HS-5 (cell line): ENCODE data around the gene CCL26.
A peak's percentile ranks its signal among the peaks of the same experiment; 100 is the strongest.
"Not testable (repeated sequence)": the region's sequence is repeated elsewhere in the genome, so short reads cannot be mapped to it uniquely, and the experiment has no call there.

ENCODE experiments used
- DNase-seq: peaks from one replicate; pipeline ENCODE4 v3.0.0-alpha.2; 2012; ENCODE audit warnings: low read depth

CCL26 gene

DNA sequence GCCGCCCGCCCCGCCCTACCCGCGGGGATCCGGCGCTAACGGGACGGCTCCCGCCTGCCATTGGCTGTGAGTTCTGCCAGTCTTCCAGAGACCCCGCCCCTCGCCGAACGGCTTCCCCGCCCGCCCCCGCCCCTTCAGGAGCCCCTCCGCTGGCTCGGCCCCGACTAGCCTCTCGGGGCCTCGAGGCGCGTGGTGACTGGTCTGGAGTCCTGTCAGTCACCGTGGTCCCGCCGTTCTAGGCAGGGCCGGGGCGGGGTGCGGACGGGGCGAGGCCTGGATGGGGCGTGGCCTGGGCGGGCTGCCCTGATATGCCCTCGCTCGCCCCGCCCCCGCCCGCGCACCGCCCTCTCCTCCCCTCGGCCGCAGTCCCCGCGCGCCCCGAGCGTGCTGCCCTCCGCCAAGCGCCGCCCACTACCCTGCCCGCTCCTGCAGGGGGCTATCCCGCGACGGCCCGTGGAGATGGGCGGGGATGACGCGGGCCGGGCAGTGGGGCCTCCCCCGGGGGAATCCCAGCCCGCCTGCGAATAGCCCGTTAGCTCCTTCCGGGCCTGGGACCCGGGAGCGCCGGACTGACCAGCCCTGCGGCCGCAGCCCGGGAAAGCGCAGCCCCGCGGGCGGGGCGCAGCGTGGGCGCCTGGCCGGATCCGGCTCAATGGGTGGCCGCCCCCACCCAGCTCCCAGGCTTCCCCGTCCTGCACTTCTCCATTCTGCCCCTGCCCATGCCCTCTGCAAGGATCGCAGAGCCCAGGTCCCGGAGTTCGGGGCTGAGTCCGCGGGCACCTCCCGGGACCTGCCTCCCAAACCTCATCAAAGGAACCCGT is 32.8 kb downstream of the CCL26 start:
- peak; percentile 87 for DNase-seq

DNA sequence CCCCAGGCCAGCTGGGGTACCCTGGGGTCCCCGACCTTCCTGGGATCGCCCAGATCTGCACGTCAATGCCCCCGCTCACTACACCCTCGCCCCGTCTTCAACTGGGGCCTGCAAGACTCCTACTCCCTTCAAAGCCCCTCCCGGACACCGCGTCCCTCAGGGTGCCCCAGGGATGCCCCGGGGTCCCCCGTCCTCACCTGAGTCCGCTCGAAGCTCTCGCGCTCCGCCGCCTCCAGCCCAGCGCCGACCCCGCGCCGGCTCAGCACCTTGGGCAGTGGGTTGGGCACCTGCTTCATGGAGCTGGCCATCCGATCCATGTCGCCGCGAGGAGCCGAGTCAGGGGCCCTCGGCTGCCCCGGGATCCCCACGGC is 33.4 kb downstream of the CCL26 start, which contains the start of gene HIP1:
Gene HIP1, minus strand, starts transcription at position 338 of the 371 bp plus-strand sequence. Its CDS starts 21 bp downstream, at position 317.
- no peak for DNase-seq

DNA sequence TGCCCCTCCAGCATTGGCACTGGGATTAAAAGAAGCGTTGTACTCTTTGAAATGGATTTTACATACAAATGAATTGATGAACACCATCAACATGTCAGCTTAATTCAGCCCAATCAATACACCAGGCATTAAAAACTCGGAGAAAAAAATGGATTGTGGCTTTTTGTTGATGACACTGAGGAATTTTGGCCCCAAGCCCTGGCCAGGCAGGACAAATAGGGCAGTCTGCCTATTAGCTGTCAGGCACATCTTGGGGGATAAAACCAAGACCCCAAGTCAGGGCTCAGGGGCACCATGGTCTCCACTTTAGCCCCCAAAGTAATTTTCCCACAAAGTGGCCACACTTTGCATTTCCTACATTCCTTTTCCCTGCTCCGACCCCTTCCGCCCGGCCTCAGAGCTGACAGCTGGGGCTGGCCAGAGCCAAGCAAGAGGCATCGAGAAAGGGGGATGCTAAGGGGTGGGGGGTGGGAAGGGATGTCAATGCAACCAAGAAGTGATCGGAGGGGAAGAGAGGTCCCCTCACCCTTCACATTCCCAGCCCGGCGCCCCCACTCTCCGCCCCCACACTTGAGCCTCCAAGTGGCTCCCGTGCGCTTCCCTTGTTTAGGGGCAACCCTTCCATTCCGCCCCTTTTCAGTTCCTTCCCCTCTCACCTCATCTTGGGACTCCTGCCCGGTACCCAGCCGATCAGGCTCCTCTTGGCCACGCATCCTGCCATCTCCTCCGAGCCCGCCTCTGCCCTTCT is 34.0 kb downstream of the CCL26 start:
- no peak for DNase-seq

DNA sequence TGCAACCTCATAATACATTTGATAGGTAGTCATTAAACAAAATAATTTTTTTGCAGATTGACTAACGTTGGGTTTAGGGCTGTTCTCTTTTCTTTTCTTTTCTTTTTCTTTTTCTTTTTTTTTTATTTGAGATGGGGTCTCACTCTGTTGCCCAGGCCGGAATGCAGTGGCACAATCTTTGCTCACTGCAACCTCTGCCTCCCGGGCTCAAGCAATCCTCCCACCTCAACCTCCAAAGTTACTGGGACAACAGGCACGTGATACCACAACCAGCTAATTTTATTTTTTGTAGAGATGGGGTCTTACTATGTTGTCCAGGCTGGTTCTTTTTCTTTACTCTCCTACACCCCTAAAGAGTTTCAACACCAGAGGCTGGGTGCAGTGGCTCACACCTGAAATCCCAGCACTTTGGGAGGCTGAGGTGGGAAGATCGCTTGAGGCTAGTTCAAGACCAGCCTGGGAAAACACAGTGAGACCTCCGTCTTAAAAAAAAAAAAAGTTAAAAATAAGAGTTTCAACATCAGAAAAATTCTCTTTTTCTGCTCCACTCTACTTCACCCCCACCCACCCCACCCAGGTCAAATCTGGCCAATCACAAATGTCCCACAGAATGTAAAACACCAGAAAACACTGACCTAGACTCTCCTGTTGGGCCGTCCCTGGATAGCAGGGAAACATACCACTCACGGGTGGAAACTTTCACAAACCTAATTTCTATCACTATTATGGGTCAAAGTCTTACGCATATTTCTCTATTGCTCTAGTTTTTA is 36.2 kb downstream of the CCL26 start:
- DNase-seq: no peak

DNA sequence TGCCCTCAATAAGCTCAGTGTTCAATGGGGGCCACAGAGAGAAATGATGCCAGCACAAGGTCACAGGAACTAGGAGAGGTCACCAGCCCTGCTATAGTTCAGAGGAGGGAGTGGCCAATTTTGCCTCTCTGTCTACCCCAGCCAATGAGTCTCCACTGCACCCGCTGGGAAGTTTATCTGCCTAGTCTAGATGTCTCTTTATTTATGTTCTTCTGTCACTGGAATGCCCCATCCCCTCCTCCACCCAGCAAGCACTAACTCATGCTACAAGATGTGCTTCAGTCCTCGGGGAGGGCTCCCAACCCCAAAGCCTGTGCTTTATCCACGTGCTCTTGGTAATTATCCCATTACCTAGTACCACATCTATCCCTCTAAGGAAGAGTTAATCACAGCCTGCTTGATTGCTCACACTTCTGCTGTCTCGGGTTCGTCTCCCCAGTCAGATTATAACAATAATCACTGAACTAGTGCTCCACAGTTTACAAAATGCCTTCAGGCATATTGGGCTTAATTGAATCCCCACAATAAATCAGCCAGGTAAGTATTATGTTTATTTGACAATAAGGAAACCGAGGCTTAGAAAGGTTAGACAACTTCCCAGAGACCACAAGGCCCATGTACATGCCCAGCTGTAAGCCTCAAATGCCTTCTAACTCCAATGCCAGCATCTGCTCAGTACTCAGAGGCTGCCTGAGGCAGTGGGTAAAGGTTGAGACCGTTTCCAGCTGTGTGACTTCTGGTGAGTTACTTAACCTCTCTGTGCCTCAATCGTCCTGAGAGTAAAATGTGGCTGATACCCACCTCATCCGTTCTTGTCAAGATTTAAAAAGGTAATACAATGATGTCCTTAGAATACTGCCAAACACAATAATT is 37.2 kb downstream of the CCL26 start:
- no peak for DNase-seq

DNA sequence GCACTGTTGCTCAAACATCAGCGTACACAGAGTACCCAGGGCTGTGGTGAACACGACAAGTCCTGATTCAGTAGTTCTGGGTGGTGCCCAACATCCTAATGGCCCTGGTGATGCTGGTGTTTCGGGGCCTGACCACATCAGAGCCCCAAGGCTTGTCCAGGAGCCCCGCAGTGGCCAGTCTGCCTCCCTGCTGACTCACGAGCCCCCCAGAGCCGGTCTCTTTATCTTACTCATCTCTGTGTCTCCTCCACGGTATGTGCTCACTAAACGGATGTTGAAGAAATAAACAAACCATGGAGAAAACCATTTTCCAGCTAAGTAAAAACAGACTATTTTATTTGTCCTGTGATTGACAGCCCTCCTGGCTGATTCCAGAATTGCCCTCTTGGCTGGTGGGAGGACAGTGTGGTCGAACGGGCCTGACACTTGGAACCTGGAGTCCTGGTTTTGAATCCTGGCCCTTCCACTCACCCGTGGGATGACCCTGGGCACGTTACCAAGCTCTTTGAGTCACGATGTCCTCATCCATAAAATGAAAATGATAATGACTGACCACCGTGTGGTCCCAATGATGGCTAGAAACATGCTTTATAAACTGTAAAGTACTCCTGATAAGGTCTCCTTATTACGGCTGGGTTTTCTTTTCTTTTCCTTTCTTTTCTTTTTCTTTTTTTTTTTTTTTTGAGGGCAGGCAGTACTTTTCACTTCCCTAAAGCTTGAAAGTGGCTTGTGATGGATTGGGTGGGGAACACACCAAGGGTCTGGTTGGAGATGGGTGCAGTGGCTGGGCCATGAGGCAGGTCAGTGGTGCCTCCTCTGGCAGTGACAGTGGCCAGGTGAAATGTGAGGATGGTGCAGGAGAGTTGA is 39.0 kb downstream of the CCL26 start:
- peak; percentile 93 for DNase-seq

DNA sequence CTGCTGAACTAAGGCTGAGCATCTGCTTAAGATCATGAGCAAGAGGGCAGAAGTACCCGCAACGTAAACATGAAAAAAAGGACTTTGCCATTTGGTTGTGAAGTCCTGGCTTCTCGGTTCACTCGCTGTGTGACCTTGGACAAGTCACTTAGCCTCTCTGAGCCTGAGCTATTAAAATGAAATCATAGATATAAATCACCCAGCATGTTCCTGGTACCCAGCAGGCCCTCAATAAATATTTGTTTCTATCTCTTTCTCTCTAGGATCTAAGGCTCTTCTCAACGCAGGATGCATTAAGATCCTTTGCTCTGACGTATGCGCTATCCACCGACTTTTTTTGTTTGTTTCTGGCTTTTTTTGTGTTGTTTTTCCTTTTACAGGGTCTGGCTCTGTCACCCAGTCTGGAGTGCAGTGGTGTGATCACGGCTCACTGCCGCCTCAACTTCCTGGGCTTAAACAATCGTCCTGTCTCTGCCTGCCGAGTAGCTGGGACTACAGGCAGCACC is 39.9 kb downstream of the CCL26 start:
- no peak for DNase-seq

DNA sequence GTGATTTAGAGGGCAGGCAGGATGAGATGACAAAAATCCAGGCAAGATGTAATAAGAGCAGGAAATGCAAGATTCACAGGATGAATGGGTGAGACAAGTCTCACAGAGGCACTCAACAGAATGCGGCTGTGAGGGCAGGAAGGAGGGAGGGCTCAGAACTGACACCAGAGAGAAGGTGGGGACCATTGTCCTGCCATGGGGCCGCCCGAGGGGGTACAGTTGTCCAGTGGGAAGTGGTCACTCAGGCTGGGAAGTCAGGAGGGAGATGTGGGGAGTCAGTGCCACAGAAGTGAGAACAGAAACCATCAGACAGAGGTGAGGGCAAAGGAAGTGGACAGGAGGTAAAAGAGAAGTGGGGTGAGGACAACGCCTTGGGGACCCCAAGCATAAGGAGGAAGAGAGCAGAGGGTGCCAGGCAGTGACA is 42.1 kb downstream of the CCL26 start:
- no peak for DNase-seq

DNA sequence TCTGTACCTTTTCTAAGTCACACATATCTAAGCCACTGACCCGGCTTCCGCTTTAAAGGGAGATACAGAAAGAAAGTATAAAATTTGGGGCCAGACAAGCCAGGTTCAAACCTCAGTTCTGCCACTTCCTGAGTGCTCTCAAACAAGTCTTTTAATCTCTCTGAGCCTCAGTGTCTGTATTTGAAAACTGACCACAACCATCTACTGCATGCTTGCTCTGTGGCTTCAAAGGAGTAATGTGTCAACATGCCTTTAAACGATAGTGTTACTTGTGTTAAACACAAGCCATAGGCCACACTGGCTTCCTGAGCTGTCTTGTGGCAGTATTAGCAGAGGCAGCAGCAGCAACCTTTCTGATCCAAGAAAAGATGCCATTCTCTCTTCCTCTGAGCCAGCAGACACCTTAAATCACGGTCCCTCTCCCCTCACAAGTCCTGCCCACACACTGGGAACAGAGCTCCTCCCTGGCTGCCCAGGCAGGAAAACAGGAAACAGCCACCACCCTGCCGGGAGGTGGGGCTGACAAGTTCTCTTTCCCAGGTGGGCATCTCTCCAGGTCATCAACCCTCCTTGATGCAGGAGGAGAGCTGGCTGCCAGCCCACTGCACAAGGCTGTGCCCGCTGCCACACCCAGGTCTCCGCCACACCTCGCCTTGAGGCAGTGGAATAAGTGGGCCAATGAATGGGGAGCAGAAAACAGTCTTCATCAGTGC is 44.0 kb downstream of the CCL26 start:
- DNase-seq: no peak

DNA sequence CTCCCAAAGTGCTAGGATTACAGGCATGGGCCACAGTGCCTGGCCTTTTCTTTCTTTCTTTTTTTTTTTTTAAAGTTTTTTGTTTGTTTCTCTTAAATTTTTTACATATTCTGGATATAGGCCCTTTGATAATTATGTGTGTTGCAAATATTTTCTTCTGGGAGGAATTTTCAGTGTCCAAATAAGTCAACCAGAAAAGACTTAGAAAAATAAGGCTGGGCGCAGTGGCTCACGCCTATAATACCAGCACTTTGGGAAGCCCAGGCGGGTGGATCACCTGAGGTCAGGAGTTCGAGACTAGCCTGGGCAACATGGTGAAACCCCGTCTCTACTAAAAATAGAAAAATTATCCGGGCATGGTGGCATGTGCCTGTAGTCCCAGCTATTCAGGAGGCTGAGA is 44.7 kb downstream of the CCL26 start:
- not testable (repeated sequence) for DNase-seq

DNA sequence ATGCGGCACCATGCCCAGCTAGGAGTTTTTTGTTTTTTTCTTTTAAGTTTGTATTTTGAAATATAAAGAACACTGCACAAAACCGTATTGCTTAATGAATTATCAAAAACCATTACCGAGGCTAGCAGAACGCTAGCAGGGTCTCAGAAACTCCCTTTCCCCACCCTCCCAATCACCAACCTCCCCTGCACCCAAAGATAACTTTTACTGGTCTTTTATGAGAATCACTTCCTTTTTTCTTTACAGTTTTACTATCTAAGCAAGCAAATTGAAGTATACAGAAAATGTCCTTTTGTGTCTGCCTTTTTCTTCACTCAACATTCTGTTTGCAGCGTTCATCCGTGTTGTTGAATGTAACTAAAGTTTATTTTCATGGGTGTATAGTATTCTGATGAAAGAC is 46.7 kb downstream of the CCL26 start:
- DNase-seq: no peak

DNA sequence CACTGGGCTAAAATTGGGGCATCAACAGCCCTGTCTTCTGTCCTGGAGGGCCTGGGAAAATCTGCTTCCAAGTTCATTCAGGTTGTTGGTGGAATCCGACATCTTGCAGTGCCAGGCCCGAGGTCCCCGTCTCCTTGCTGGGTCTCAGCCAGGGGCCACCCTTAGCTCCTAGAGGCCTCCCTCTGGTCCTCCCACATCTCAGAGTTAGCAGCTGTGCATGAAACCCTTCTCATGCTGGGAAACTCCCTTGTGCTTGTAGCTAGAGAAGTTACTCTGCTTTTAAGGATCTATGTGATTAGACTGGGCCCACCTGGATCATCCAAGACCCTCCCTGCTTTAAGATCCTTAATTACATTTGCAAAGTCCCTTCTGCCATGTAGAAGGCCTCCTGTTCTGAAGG is 48.6 kb downstream of the CCL26 start:
- DNase-seq: no peak

DNA sequence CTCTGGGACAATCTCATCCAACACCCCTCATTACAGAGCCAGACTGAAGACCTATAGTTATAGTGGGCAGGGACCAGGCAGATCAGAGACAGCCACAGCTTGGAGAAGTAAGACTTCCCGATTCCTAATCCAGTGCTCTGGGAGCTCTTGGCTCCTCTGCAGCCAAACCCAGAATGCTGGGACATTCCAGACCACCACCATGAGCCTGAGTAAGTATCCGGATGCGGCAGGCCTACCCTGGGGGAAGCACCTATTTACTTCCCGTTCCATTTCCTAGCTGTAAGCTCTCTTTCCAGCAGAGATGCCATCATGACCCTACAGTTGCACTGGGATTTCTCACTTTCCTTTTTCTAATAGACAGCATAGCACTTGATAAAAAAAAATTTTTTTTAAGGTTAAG is 49.6 kb downstream of the CCL26 start:
- no peak for DNase-seq

DNA sequence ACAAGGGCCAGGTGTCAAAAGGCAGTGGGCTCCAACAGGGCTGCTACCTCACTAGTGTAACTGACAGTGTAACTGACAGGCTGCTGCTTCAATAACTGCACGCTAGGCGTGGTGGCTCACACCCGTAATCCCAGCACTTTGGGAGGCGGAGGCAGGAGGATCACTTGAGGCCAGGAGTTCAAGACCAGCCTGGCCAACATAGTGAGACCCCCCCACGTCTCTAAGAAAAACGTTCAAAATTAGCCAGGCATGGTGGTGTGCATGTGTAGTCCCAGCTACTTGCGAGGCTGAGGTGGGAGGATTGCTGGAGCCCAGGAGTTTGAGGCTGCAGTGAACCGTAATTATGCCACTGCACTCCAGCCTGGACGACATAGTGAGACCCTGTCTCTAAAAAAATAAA is 50.1 kb downstream of the CCL26 start:
- DNase-seq: not testable (repeated sequence)

DNA sequence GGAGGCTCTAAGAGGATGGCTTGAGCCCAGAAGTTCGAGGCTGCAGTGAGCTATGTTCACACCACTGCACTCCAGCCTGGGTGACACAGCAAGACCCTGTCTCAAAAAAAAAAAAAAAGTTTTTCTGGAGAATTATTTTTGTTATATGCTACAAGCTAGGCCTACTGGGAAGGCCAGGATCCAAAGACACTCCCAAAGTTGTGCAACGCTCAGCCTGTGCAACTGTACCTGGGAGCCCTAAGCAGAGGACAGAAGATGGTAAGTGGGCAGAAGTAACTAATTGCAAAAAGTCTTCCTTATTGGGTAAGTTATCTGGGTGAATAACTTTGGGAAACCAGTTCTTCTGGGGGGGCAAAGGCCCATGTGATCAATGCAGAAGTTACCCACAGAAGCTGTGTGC is 50.6 kb downstream of the CCL26 start:
- no peak for DNase-seq

DNA sequence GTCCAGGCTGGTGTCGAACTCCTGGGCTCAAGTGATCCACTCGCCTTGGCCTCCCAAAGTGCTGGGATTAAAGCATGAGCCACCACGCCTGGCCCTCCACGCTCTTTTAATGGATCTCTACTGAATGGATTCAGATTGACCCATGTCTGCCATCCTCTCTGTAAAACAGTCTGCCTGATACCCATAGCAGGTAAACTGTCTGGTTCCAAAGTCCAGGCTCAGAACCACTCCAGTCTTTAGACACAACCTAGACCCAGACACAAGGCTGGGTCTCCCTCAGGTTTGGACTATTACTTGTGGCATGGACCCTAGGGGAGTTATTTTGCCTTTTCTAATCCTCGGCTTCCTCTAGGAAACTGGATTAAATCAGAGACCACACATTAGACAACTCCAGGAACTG is 52.4 kb downstream of the CCL26 start:
- DNase-seq: no peak
